ENCODE data around the gene PHF12. TPM values are rescaled to one million over a fixed set of nuclear protein-coding genes. Genes with fewer than 3 reads are reported as not detected.

The PHF12 gene
- total and polyA plus RNA-seq, 2 donors = 20.5 to 32.4 TPM

DNA sequence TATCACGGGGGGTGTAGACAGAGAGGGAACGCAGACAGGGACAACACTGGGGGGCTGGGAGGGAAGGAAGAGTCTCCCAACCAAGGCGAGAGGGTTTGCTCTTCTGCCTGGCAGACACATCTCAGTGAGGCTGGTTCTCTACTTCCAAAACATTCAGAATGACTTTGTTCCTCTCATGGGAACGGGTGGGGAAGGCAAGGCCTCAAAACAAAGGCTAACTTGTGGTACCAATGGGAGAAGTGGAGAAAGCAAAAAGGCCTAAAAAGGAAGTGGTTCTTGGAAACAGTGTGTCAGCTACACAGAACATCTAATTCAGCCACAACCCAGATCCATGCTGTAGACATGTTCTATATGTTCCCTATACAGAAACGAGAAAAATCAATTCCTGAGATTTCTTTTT is 61.3 kb downstream of the PHF12 start:
- no peak overlapping the region for H3K4me3 ChIP-seq (ENCODE audit: low read length in 2 of 2)
- no peaks in the 10 kb centered on the region for H3K9me3 ChIP-seq (ENCODE audit: control insufficient read depth in 2 of 2, insufficient read depth in 1 of 2, low read length in 1 of 2)
- H3K36me3 ChIP-seq (ENCODE audit: control insufficient read depth in 2 of 2, insufficient read depth in 2 of 2, low read length in 1 of 2) = peaks cover 7 to 9% of the 10 kb centered on the region in 2 donors
- H3K4me1 ChIP-seq (ENCODE audit: control insufficient read depth in 2 of 2, insufficient read depth in 2 of 2, low read length in 2 of 2) = peaks cover 4 to 19% of the 10 kb centered on the region in 2 donors
- DNase-seq (ENCODE audit: low read depth in 6 of 9, low spot score in 9 of 9) = no peak
- no peaks in the 10 kb centered on the region for H3K27me3 ChIP-seq (ENCODE audit: control insufficient read depth in 2 of 2, insufficient read depth in 1 of 2, low read length in 1 of 2)
- 92% methylated on average over 5 of the region's 5 CpGs for WGBS
- no peak overlapping the region for H3K27ac ChIP-seq (ENCODE audit: low read depth in 1 of 2, low read length in 1 of 2)

- peaks cover 12 to 13% of the 10 kb centered on the region in 2 donors for H3K36me3 ChIP-seq (ENCODE audit: control insufficient read depth in 2 of 2, insufficient read depth in 2 of 2, low read length in 1 of 2)
- peaks cover 4 to 19% of the 10 kb centered on the region in 2 donors for H3K4me1 ChIP-seq (ENCODE audit: control insufficient read depth in 2 of 2, insufficient read depth in 2 of 2, low read length in 2 of 2)
- no peak for DNase-seq (ENCODE audit: low read depth in 6 of 9, low spot score in 9 of 9)
- 96% methylated on average over 7 of the region's 7 CpGs for WGBS
- no peaks in the 10 kb centered on the region for H3K27me3 ChIP-seq (ENCODE audit: control insufficient read depth in 2 of 2, insufficient read depth in 1 of 2, low read length in 1 of 2)
- no peaks in the 10 kb centered on the region for H3K9me3 ChIP-seq (ENCODE audit: control insufficient read depth in 2 of 2, insufficient read depth in 1 of 2, low read length in 1 of 2)
- H3K27ac ChIP-seq (ENCODE audit: low read depth in 1 of 2, low read length in 1 of 2) = no peak overlapping the region
- H3K4me3 ChIP-seq (ENCODE audit: low read length in 2 of 2) = no peak overlapping the region
These were observed 62.5 kb downstream of the PHF12 start for GRCh38 chr17:28888832-28889231.

- Histone ChIP-seq H3K27me3 (ENCODE audit: control insufficient read depth in 2 of 2, insufficient read depth in 1 of 2, low read length in 1 of 2) (no peaks in the 10 kb centered on the region), H3K4me1 (ENCODE audit: control insufficient read depth in 2 of 2, insufficient read depth in 2 of 2, low read length in 2 of 2) (peaks cover 4 to 14% of the 10 kb centered on the region in 2 donors), H3K9me3 (ENCODE audit: control insufficient read depth in 2 of 2, insufficient read depth in 1 of 2, low read length in 1 of 2) (no peaks in the 10 kb centered on the region), H3K4me3 (ENCODE audit: low read length in 2 of 2) (no peak overlapping the region), H3K36me3 (ENCODE audit: control insufficient read depth in 2 of 2, insufficient read depth in 2 of 2, low read length in 1 of 2) (peaks cover 16 to 18% of the 10 kb centered on the region in 2 donors), H3K27ac (ENCODE audit: low read depth in 1 of 2, low read length in 1 of 2) (no peak overlapping the region)
- WGBS = 98% methylated on average over 12 of the region's 12 CpGs
- no peak for DNase-seq (ENCODE audit: low read depth in 6 of 9, low spot score in 9 of 9)
These were observed 63.3 kb downstream of the PHF12 start for GRCh38 chr17:28887871-28888471.

GRCh38 chr17:28885951-28886350 is 65.4 kb downstream of the PHF12 start:
- Histone ChIP-seq H3K4me3 (ENCODE audit: low read length in 2 of 2) (no peak overlapping the region), H3K27ac (ENCODE audit: low read depth in 1 of 2, low read length in 1 of 2) (no peak overlapping the region), H3K9me3 (ENCODE audit: control insufficient read depth in 2 of 2, insufficient read depth in 1 of 2, low read length in 1 of 2) (no peaks in the 10 kb centered on the region), H3K36me3 (ENCODE audit: control insufficient read depth in 2 of 2, insufficient read depth in 2 of 2, low read length in 1 of 2) (peaks cover 34 to 38% of the 10 kb centered on the region in 2 donors), H3K27me3 (ENCODE audit: control insufficient read depth in 2 of 2, insufficient read depth in 1 of 2, low read length in 1 of 2) (no peaks in the 10 kb centered on the region), H3K4me1 (ENCODE audit: control insufficient read depth in 2 of 2, insufficient read depth in 2 of 2, low read length in 2 of 2) (no peaks in the 10 kb centered on the region)
- 95% methylated on average over 10 of the region's 10 CpGs for WGBS
- no peak for DNase-seq (ENCODE audit: low read depth in 6 of 9, low spot score in 9 of 9)

DNA sequence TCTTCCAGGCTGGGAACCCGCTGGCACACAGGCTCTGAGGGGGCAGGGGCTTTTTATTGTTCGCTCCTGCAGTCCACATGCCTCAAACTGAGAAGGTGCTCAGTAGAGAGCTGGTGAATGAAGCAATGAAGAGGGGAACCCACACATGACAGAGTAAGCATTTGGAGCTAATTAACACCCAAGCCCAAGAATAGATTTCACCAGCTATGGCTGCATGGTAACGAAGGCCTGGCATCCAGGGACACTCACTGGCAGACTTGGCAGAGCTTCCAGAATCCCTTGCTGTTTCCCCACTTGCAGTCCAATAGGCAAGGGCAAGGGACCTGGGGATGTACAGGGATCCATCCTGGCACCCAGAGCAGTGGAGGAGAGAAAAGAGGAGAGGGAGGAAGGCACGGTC is 66.0 kb downstream of the PHF12 start:
- Histone ChIP-seq H3K27ac (ENCODE audit: low read depth in 1 of 2, low read length in 1 of 2) (no peak overlapping the region), H3K4me3 (ENCODE audit: low read length in 2 of 2) (no peak overlapping the region), H3K36me3 (ENCODE audit: control insufficient read depth in 2 of 2, insufficient read depth in 2 of 2, low read length in 1 of 2) (peaks cover 40 to 44% of the 10 kb centered on the region in 2 donors), H3K9me3 (ENCODE audit: control insufficient read depth in 2 of 2, insufficient read depth in 1 of 2, low read length in 1 of 2) (no peaks in the 10 kb centered on the region), H3K27me3 (ENCODE audit: control insufficient read depth in 2 of 2, insufficient read depth in 1 of 2, low read length in 1 of 2) (no peaks in the 10 kb centered on the region), H3K4me1 (ENCODE audit: control insufficient read depth in 2 of 2, insufficient read depth in 2 of 2, low read length in 2 of 2) (no peaks in the 10 kb centered on the region)
- no peak for DNase-seq (ENCODE audit: low read depth in 6 of 9, low spot score in 9 of 9)
- WGBS = 98% methylated on average over 4 of the region's 4 CpGs

DNA sequence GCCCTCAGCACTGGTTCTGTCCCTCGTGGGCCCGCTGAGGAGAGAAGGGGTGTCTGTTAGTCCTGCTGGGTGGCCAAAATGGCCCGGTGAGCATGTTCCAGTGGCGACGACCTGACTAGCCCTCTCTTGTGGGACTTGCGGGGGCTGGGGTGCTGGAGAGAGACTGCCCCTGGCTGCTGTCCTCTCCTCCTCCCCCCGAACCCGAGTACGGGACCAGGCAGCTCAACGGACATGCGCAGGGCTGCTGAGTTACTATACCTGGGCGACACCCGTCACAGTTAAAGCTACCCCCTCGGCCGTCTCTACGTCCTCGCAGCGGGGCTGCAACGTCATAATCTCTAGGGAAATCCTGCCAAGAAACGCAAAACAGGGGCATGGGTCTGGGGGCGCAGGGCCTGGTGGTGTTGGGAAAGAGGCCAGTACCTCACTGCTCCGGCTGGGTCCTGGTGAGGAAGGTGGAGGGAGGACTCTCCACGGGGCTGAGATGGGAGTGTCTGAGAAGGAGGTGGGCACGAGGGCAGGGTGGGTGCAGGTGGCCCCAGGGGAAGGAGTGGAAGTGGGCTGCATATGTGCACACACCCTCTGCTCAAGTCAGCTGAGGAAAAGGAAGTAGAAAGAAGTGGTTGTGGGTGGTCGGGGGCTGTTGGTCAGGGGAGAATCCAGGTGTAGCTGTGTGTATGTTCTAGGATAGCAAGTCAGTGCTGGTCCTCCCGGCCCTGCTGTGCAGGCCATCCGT is 67.2 kb downstream of the PHF12 start:
- Histone ChIP-seq H3K9me3 (ENCODE audit: control insufficient read depth in 2 of 2, insufficient read depth in 1 of 2, low read length in 1 of 2) (no peaks in the 10 kb centered on the region), H3K4me3 (ENCODE audit: low read length in 2 of 2) (no peak overlapping the region), H3K27ac (ENCODE audit: low read depth in 1 of 2, low read length in 1 of 2) (no peak overlapping the region), H3K36me3 (ENCODE audit: control insufficient read depth in 2 of 2, insufficient read depth in 2 of 2, low read length in 1 of 2) (peaks cover 52 to 56% of the 10 kb centered on the region in 2 donors), H3K27me3 (ENCODE audit: control insufficient read depth in 2 of 2, insufficient read depth in 1 of 2, low read length in 1 of 2) (no peaks in the 10 kb centered on the region), H3K4me1 (ENCODE audit: control insufficient read depth in 2 of 2, insufficient read depth in 2 of 2, low read length in 2 of 2) (no peaks in the 10 kb centered on the region)
- DNase-seq (ENCODE audit: low read depth in 6 of 9, low spot score in 9 of 9) = no peak
- WGBS = 91% methylated on average over 27 of the region's 27 CpGs

DNA sequence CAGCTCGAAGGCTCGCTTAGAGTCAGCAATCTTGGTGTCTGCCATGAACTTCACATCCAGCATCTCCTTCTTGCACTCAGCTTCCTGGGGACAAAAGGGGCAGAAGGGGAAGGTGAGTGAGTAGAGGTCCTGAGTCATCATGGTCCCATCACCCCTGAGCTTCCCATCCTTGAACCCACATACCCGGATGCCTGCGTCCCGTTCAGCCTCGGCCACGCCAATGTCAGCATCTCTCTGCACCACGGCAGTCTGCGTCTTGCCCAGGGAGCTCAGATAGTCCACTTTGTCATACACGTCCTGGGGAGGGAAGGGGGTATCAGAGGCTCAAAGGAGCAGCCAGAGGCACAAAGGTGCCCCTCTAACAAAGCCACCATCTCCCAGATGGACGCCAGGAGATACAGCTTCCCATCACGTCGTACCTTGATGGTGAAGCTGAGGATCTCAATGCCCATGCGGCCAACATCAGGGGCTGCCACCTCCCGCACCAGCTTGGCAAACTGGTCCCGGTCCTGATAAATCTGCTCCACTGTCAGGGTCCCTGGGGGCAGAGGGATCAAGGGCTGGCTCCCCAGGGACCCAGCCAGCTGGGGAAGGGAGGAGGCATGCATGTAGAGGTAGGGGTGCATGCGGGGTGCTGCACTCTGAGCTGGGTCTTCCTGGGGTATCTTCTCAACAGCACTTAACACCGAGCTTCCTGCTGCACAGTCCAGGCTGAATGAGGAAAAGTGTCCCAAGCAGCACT is 69.0 kb downstream of the PHF12 start:
- H3K9me3 ChIP-seq (ENCODE audit: control insufficient read depth in 2 of 2, insufficient read depth in 1 of 2, low read length in 1 of 2) = no peaks in the 10 kb centered on the region
- no peaks in the 10 kb centered on the region for H3K27me3 ChIP-seq (ENCODE audit: control insufficient read depth in 2 of 2, insufficient read depth in 1 of 2, low read length in 1 of 2)
- H3K27ac ChIP-seq (ENCODE audit: low read depth in 1 of 2, low read length in 1 of 2) = no peak overlapping the region
- H3K36me3 ChIP-seq (ENCODE audit: control insufficient read depth in 2 of 2, insufficient read depth in 2 of 2, low read length in 1 of 2) = peaks cover 56 to 61% of the 10 kb centered on the region in 2 donors
- H3K4me3 ChIP-seq (ENCODE audit: low read length in 2 of 2) = no peak overlapping the region
- DNase-seq (ENCODE audit: low read depth in 6 of 9, low spot score in 9 of 9) = no peak
- WGBS = 98% methylated on average over 18 of the region's 18 CpGs
- H3K4me1 ChIP-seq (ENCODE audit: control insufficient read depth in 2 of 2, insufficient read depth in 2 of 2, low read length in 2 of 2) = no peaks in the 10 kb centered on the region

- no peak overlapping the region for H3K4me3 ChIP-seq (ENCODE audit: low read length in 2 of 2)
These were observed 69.7 kb downstream of the PHF12 start for GRCh38 chr17:28881533-28882056.

GRCh38 chr17:28880572-28880945 is 70.8 kb downstream of the PHF12 start:
- Histone ChIP-seq H3K4me3 (ENCODE audit: low read length in 2 of 2) (no peak overlapping the region), H3K36me3 (ENCODE audit: control insufficient read depth in 2 of 2, insufficient read depth in 2 of 2, low read length in 1 of 2) (peaks cover 54 to 57% of the 10 kb centered on the region in 2 donors), H3K27me3 (ENCODE audit: control insufficient read depth in 2 of 2, insufficient read depth in 1 of 2, low read length in 1 of 2) (no peaks in the 10 kb centered on the region), H3K4me1 (ENCODE audit: control insufficient read depth in 2 of 2, insufficient read depth in 2 of 2, low read length in 2 of 2) (no peaks in the 10 kb centered on the region), H3K9me3 (ENCODE audit: control insufficient read depth in 2 of 2, insufficient read depth in 1 of 2, low read length in 1 of 2) (no peaks in the 10 kb centered on the region), H3K27ac (ENCODE audit: low read depth in 1 of 2, low read length in 1 of 2) (no peak overlapping the region)
- no peak for DNase-seq (ENCODE audit: low read depth in 6 of 9, low spot score in 9 of 9)
- WGBS = 97% methylated on average over 10 of the region's 10 CpGs

More at GRCh38 chr17:28881533-28882056, 69.7 kb downstream of the PHF12 start:
- 98% methylated on average over 17 of the region's 17 CpGs for WGBS
- no peak overlapping the region for H3K27ac ChIP-seq (ENCODE audit: low read depth in 1 of 2, low read length in 1 of 2)
- no peaks in the 10 kb centered on the region for H3K9me3 ChIP-seq (ENCODE audit: control insufficient read depth in 2 of 2, insufficient read depth in 1 of 2, low read length in 1 of 2)
- H3K36me3 ChIP-seq (ENCODE audit: control insufficient read depth in 2 of 2, insufficient read depth in 2 of 2, low read length in 1 of 2) = peaks cover 56 to 61% of the 10 kb centered on the region in 2 donors
- no peak for DNase-seq (ENCODE audit: low read depth in 6 of 9, low spot score in 9 of 9)
- H3K27me3 ChIP-seq (ENCODE audit: control insufficient read depth in 2 of 2, insufficient read depth in 1 of 2, low read length in 1 of 2) = no peaks in the 10 kb centered on the region
- no peaks in the 10 kb centered on the region for H3K4me1 ChIP-seq (ENCODE audit: control insufficient read depth in 2 of 2, insufficient read depth in 2 of 2, low read length in 2 of 2)
